H1 (cell line): Measurements from ENCODE around the gene GTF3C2. TPM values are rescaled to one million over a fixed set of nuclear protein-coding genes. Genes with fewer than 3 reads are reported as not detected.
A peak's percentile ranks its signal among the peaks of the same experiment; 100 is the strongest.

Experiments
- CTCF ChIA-PET: fragments of 300-600 bp; sonication (Branson Sonifier 250); formaldehyde crosslinking; loops from one replicate; lab custom pipeline; 2021; ENCODE audit not compliant: partially characterized antibody; lab: Charles Lee
- POLR2A ChIA-PET: fragments of 300-600 bp; sonication (Branson Sonifier 250); formaldehyde crosslinking; loops from one replicate; lab custom pipeline; 2021; ENCODE audit warnings: inconsistent platforms; ENCODE audit not compliant: partially characterized antibody; lab: Charles Lee
- DNase-seq, 2 experiments: peaks; one replicate each; pipeline versions ENCODE4 v3.0.0 to v3.0.0-alpha.2; 2010 to 2022; ENCODE audit warnings: low spot score in 2 of 2, low read depth in 1 of 2, mixed read lengths in 1 of 2
- FAIRE-seq: peaks from 2 replicates; lab custom pipeline; 2011; peaks lifted over from hg19 to GRCh38; lab: Jason Lieb, UNC
- H2AFZ ChIP-seq: 2 replicates; pipeline ENCODE4 v1.8.1; 2012; ENCODE audit warnings: low read length, inconsistent platforms
- H2AK5ac ChIP-seq: 2 replicates; pipeline ENCODE4 v1.6.1; 2013; ENCODE audit warnings: low read depth, low read length
- H2BK120ac ChIP-seq: replicated peaks from 2 replicates; pipeline ENCODE3; 2013; ENCODE audit warnings: low read depth, low read length, inconsistent platforms
- H2BK12ac ChIP-seq: 2 replicates; pipeline ENCODE4 v1.6.1; 2013; ENCODE audit warnings: low read depth, low read length
- H2BK15ac ChIP-seq: 2 replicates; pipeline ENCODE4 v1.6.1; 2013; ENCODE audit warnings: low read length
- H2BK20ac ChIP-seq: 2 replicates; pipeline ENCODE4 v1.6.1; 2013; ENCODE audit warnings: low read length
- H2BK5ac ChIP-seq: 2 replicates; pipeline ENCODE4 v1.6.1; 2013; ENCODE audit warnings: low read depth, low read length
- H3K14ac ChIP-seq: 2 replicates; pipeline ENCODE4 v1.6.1; 2013; ENCODE audit warnings: inconsistent platforms; ENCODE audit not compliant: insufficient read length
- H3K18ac ChIP-seq: 2 replicates; pipeline ENCODE4 v1.6.1; 2013; ENCODE audit warnings: low read length; ENCODE audit errors: extremely low read depth
- H3K23ac ChIP-seq: 2 replicates; pipeline ENCODE4 v1.6.1; 2013; ENCODE audit warnings: inconsistent platforms; ENCODE audit not compliant: insufficient read length
- H3K23me2 ChIP-seq: 2 replicates; pipeline ENCODE4 v1.6.1; 2013; ENCODE audit warnings: low read depth, low read length
- H3K27ac ChIP-seq: 2 replicates; pipeline ENCODE4 v1.6.1; 2011; ENCODE audit warnings: low read depth, low read length, inconsistent platforms
- H3K27me3 ChIP-seq, 4 experiments: replicated peaks in 1 of 4; 1 replicate in 1 of 4; 2 replicates in 3 of 4; pipeline versions ENCODE4 v1.6.1 to v1.8.1; 2011 to 2013; ENCODE audit warnings: low read length in 3 of 4, mild to moderate bottlenecking in 3 of 4, inconsistent platforms in 2 of 4, mixed read lengths in 2 of 4, moderate library complexity in 1 of 4; ENCODE audit not compliant: control insufficient read depth in 3 of 4, insufficient read depth in 3 of 4; ENCODE audit errors: extremely low read depth in 1 of 4
- H3K36me3 ChIP-seq, 4 experiments: 2 replicates each; pipeline versions ENCODE4 v1.6.1 to v1.8.1; 2011 to 2013; ENCODE audit warnings: mild to moderate bottlenecking in 4 of 4, low read length in 3 of 4, moderate library complexity in 2 of 4, control low read depth in 1 of 4, inconsistent platforms in 1 of 4; ENCODE audit not compliant: insufficient read depth in 4 of 4, control insufficient read depth in 2 of 4
- H3K4ac ChIP-seq: replicated peaks from 2 replicates; pipeline ENCODE3; 2013; ENCODE audit warnings: low read length, low read depth, mixed read lengths, inconsistent platforms; ENCODE audit not compliant: insufficient read length
- H3K4me1 ChIP-seq, 4 experiments: replicated peaks in 1 of 4; 1 replicate in 1 of 4; 2 replicates in 3 of 4; pipeline versions ENCODE4 v1.6.1 to v1.8.1; 2011 to 2013; ENCODE audit warnings: low read length in 3 of 4, inconsistent platforms in 2 of 4, mixed read lengths in 1 of 4; ENCODE audit not compliant: insufficient read depth in 4 of 4, control insufficient read depth in 3 of 4
- H3K4me2 ChIP-seq, 2 experiments: 2 replicates each; pipeline versions ENCODE4 v1.6.1 to v1.8.1; 2011 to 2013; ENCODE audit warnings: low read depth in 2 of 2, low read length in 2 of 2, control low read depth in 1 of 2, inconsistent platforms in 1 of 2, mild to moderate bottlenecking in 1 of 2; ENCODE audit not compliant: insufficient read depth in 1 of 2
- H3K4me3 ChIP-seq, 4 experiments: fragments of 200-600, 300-600 bp in 1 of 4; sonication (generic), shearing (Covaris generic), sonication (Bioruptor Twin) in 1 of 4; 2 replicates each; pipeline versions ENCODE4 v1.5.1 to v1.8.1; 2011 to 2016; ENCODE audit warnings: low read length in 4 of 4, low read depth in 3 of 4, control low read depth in 2 of 4, inconsistent platforms in 2 of 4, mild to moderate bottlenecking in 2 of 4, mixed read lengths in 1 of 4, moderate library complexity in 1 of 4; ENCODE audit not compliant: insufficient read depth in 2 of 4; ENCODE audit errors: extremely low read depth in 1 of 4
- H3K56ac ChIP-seq: replicated peaks from 2 replicates; pipeline ENCODE3; 2013; ENCODE audit warnings: low read depth, mild to moderate bottlenecking, mixed read lengths, low read length, inconsistent platforms; ENCODE audit not compliant: insufficient read length
- H3K79me1 ChIP-seq: 2 replicates; pipeline ENCODE4 v1.6.1; 2013; ENCODE audit warnings: low read depth, low read length, control low read depth
- H3K79me2 ChIP-seq, 2 experiments: 2 replicates each; pipeline versions ENCODE4 v1.6.1 to v1.8.1; 2012 to 2013; ENCODE audit warnings: low read length in 2 of 2, mild to moderate bottlenecking in 2 of 2, inconsistent platforms in 1 of 2; ENCODE audit not compliant: insufficient read depth in 2 of 2, control insufficient read depth in 1 of 2
- H3K9ac ChIP-seq, 4 experiments: replicated peaks in 1 of 4; 1 replicate in 1 of 4; 2 replicates in 3 of 4; pipeline versions ENCODE4 v1.6.1 to v1.8.1; 2011 to 2013; ENCODE audit warnings: low read depth in 3 of 4, low read length in 3 of 4, control low read depth in 2 of 4, mild to moderate bottlenecking in 2 of 4, moderate library complexity in 2 of 4, inconsistent platforms in 1 of 4; ENCODE audit errors: extremely low read depth in 1 of 4
- H3K9me3 ChIP-seq, 2 experiments: 2 replicates each; pipeline versions ENCODE4 v1.6.1 to v1.8.1; 2012 to 2013; ENCODE audit warnings: mild to moderate bottlenecking in 2 of 2, moderate library complexity in 2 of 2, control low read depth in 1 of 2, inconsistent platforms in 1 of 2, low read depth in 1 of 2, low read length in 1 of 2, mixed read lengths in 1 of 2; ENCODE audit not compliant: insufficient read depth in 2 of 2
- H4K20me1 ChIP-seq, 2 experiments: replicated peaks in 1 of 2; 2 replicates each; pipeline versions ENCODE3 to v1.8.1; 2011 to 2013; ENCODE audit warnings: inconsistent platforms in 2 of 2, low read length in 2 of 2, mild to moderate bottlenecking in 1 of 2; ENCODE audit not compliant: insufficient read depth in 2 of 2, control insufficient read depth in 1 of 2
- H4K5ac ChIP-seq: 2 replicates; pipeline ENCODE4 v1.6.1; 2013; ENCODE audit warnings: low read length, low read depth, mixed read lengths, inconsistent platforms; ENCODE audit not compliant: insufficient read length
- H4K8ac ChIP-seq: 2 replicates; pipeline ENCODE4 v1.8.0; 2013; ENCODE audit warnings: mild to moderate bottlenecking, moderate library complexity, low read length, inconsistent platforms; ENCODE audit not compliant: insufficient read depth; ENCODE audit errors: extremely low read depth
- H4K91ac ChIP-seq: replicated peaks from 2 replicates; pipeline ENCODE3; 2013; ENCODE audit warnings: low read length, mixed read lengths, inconsistent platforms; ENCODE audit not compliant: insufficient read length
- ATF3 ChIP-seq: IDR thresholded peaks from 2 replicates; pipeline ENCODE4 v1.6.1; 2011; ENCODE audit warnings: low read depth, mild to moderate bottlenecking, low read length; ENCODE audit not compliant: insufficient read depth
- CTCF ChIP-seq, 3 experiments: IDR thresholded peaks; 1 replicate in 2 of 3; 2 replicates in 1 of 3; pipeline versions ENCODE4 v1.5.1 to v1.6.1; 2011; ENCODE audit warnings: low read length in 3 of 3, mild to moderate bottlenecking in 3 of 3, inconsistent platforms in 2 of 3, low read depth in 1 of 3, moderate library complexity in 1 of 3; ENCODE audit not compliant: insufficient read depth in 1 of 3; ENCODE audit errors: control extremely low read depth in 1 of 3
- SP2 ChIP-seq: IDR thresholded peaks from 2 replicates; pipeline ENCODE4 v1.6.1; 2012; ENCODE audit warnings: mild to moderate bottlenecking, low read length, inconsistent platforms
- TAF7 ChIP-seq: optimal IDR thresholded peaks from 2 replicates; pipeline ENCODE3; 2011; ENCODE audit warnings: low read depth, mild to moderate bottlenecking, inconsistent platforms, low read length, moderate library complexity, borderline replicate concordance
- WGBS, 2 experiments: shearing (Covaris generic) in 1 of 2; methylation state at CpG; one replicate each; pipeline versions ENCODE4 v1.1.6 to v1.1.7; 2013 to 2015; ENCODE audit warnings: low lambda C conversion rate in 2 of 2, mixed read lengths in 2 of 2, inconsistent platforms in 1 of 2, low coverage in 1 of 2, missing lambda C conversion rate in 1 of 2; ENCODE audit not compliant: insufficient replicate concordance in 2 of 2, insufficient coverage in 1 of 2, insufficient read length in 1 of 2; ENCODE audit errors: extremely low coverage in 1 of 2, missing lambda C conversion rate in 1 of 2; 5-methylcytosine and 5-hydroxymethylcytosine counted together
- polyA plus RNA-seq, 7 experiments: library from polyadenylated mRNA; depleted of rRNA in 3 of 7; stranded (reverse) in 5 of 7; unstranded in 2 of 7; fragments of >200 nt in 5 of 7; fragments of 200-250 nt in 2 of 7; gene quantifications; 1 replicate in 5 of 7; 2 replicates in 1 of 7; 4 replicates in 1 of 7; pipeline versions ENCODE4 v1.2.1 to v1.2.3, GENCODE V29; 2011 to 2013; ENCODE audit warnings: missing spikeins in 2 of 7, mixed read lengths in 2 of 7
- total RNA-seq: library from RNA; stranded (reverse); fragmentation: NEBNext Ultra II Directional; extraction: Animal tissue kit (Norgen Biotek cat#: 25700); gene quantifications from 2 replicates; pipeline ENCODE4 v1.2.1, GENCODE V29; 2021

GTF3C2 gene
- total and polyA plus RNA-seq, 2 of the 8 experiments (the other 6 are each of a cell fraction or from before 2014, with no cell fraction given), result 118 to 127 TPM

GRCh38 chr2:27306573-27307286 lies 49.8 kb downstream of the GTF3C2 start:
- no peak overlapping the region for H3K27ac ChIP-seq
- POLR2A ChIA-PET, result interaction anchor here (1.0 to 8.8 kb wide), 5 partner anchors 14 to 63 kb away, joined by 3 to 105 read pairs (median 8); partner anchors contain the start of genes GTF3C2 and MPV17
- H3K79me1 ChIP-seq, result no peaks in the 10 kb centered on the region
- peak overlapping the region; percentile 63 to 69 for H3K4me2 ChIP-seq
- peak overlapping the region; percentile 29; the same call in 1 of the 2 replicates for H2BK12ac ChIP-seq
- no peak overlapping the region for H3K14ac ChIP-seq
- WGBS, 2 experiments, result 11% methylated on average over 28 of the region's 51 CpGs; no CpG with 5 or more reads in 1 of the 2 experiments
- peak overlapping the region in 3 of 4 experiments; percentile 26 to 51 (median 34); a peak in 5 of 8 replicates for H3K4me3 ChIP-seq
- peak in 1 of 2 experiments; percentile 75 for DNase-seq
- no peaks in the 10 kb centered on the region; a peak in 1 of 4 replicates for H3K9me3 ChIP-seq
- no peak overlapping the region for H4K5ac ChIP-seq
- no peak overlapping the region; a peak in 1 of 7 replicates for H3K9ac ChIP-seq
- H3K79me2 ChIP-seq, result no peaks in the 10 kb centered on the region
- H3K18ac ChIP-seq, result peak overlapping the region; percentile 48
- peaks cover 0 to 28% (median 14%) of the 10 kb centered on the region in 4 experiments; a peak in 5 of 7 replicates for H3K4me1 ChIP-seq
- H3K27me3 ChIP-seq, result peaks cover 29 to 41% (median 39%) of the 10 kb centered on the region in 4 experiments
- no peak overlapping the region for H2BK5ac ChIP-seq
- peak overlapping the region; percentile 54 for H4K91ac ChIP-seq
- CTCF ChIA-PET, result interaction anchor here (1.3 to 12.3 kb wide), 5 partner anchors 14 to 226 kb away, joined by 3 to 413 read pairs (median 6); partner anchors contain the start of genes DNAJC5G, MPV17 and TRIM54
- H3K56ac ChIP-seq, result peak overlapping the region; percentile 69
- FAIRE-seq, result no peak
- H4K20me1 ChIP-seq, result peaks cover 4 to 11% of the 10 kb centered on the region in 2 experiments
- H4K8ac ChIP-seq, result peak overlapping the region; percentile 82
- no peak overlapping the region for H2BK120ac ChIP-seq
- H3K36me3 ChIP-seq, result peaks cover 0 to 4% (median 0%) of the 10 kb centered on the region in 4 experiments; a peak in 1 of 8 replicates
- no peak overlapping the region for H3K4ac ChIP-seq
- no peak overlapping the region for H2AK5ac ChIP-seq
- H2AFZ ChIP-seq, result no peak overlapping the region
- no peak overlapping the region; the same call in 1 of the 2 replicates for H2BK15ac ChIP-seq
- no peak overlapping the region for H2BK20ac ChIP-seq
- peaks cover 10% of the 10 kb centered on the region; the same call in 1 of the 2 replicates for H3K23me2 ChIP-seq
- H3K23ac ChIP-seq, result no peak overlapping the region
- no peak for TF ChIP-seq TAF7
- no peak for TF ChIP-seq SP2
- TF ChIP-seq ATF3, result no peak
- no peak for TF ChIP-seq CTCF (IDR thresholded peaks at IDR 0.05; ENCODE audit: control extremely low read depth in 1 of 3, insufficient read depth in 1 of 3, low read depth in 1 of 3, low read length in 3 of 3)
